Measurements from ENCODE around the gene TBRG1.
"Not testable (repeated sequence)": the region's sequence is repeated elsewhere in the genome, so short reads cannot be mapped to it uniquely, and the experiment has no call there.

Gene TBRG1, protein sequence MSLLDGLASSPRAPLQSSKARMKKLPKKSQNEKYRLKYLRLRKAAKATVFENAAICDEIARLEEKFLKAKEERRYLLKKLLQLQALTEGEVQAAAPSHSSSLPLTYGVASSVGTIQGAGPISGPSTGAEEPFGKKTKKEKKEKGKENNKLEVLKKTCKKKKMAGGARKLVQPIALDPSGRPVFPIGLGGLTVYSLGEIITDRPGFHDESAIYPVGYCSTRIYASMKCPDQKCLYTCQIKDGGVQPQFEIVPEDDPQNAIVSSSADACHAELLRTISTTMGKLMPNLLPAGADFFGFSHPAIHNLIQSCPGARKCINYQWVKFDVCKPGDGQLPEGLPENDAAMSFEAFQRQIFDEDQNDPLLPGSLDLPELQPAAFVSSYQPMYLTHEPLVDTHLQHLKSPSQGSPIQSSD

DNA sequence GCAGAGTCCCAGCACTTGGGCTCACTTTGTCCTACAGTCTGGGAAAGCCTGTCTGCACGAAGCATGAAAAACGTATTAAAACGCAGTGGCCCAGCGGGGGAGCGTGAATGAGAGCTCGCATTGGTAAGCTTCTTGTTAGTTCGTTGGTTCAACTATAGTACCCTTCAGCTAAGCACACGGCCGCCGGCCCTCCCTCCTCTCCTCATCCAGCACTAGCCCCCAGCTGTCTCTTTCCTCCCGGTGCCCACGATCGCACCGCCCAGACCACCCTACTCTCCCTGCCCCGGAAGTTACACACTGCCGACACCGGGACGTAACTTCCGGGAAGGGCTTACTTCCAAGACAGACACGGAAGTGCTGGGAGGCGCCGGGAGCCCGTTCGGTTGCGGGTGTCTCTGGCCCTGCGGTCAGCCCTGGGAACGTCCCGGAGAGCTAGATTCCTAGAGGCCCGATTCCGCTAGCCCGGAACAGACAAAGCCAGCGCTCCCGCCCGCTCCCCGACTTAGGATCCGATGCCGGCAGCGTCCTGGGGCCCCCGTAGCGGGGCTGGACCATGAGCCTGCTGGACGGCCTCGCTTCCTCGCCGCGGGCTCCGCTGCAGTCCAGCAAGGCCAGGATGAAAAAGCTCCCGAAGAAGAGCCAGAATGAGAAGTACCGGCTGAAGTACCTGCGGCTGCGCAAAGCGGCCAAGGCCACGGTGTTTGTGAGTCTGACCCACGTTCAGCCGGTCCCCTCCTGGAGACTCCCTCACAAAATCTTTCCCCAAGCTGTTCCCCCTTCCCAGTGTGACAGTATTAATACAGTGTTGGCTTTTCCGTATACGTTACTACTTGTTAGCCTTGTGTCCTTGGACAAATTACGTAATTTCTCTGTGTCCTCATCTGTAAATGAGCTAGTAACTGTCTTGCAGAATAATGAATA is at the start of gene TBRG1:
TSS of gene TBRG1 (plus strand) at position 334 of the 921 bp plus-strand sequence. CDS start at position 554, 220 bp downstream.
- peak; percentile 86 for DNase-seq

DNA sequence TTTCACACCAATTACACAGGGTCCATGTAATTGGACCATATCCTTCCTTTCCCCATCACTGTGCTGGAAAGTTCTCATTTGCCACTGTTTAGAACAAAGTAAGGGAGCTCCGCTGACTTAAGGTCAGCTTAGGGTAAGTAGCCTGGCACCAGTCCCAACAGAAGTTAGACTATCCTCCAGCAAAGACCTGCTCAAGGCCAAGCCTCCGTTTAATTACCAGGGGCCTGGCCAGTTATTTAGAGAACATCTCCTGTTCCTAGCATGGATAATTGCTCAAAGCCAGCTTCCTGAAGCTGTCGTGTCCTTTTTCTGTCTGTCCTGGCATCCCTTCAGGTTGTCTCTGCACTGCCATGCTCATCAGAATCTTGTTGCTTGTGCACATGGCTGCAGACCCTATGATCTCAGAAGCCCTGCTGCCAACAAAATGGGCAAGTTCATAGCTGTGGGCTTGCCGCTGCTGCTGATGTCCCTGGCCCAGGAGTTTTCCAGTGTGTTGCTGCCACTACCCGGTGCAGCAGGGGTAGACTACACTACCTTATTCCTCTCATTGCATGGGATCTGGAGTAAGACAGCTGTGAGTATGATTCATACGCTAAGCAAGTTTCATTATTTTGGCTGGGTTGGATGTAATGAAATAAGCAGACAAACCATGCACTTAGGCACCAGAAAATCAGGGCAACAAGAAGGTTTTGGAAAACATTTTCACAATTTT is 44.8 kb upstream of the TBRG1 start:
- DNase-seq, result no peak

- DNase-seq, result no peak
Observed at GRCh38 chr11:124578761-124579160, 43.9 kb upstream of the TBRG1 start.

DNA sequence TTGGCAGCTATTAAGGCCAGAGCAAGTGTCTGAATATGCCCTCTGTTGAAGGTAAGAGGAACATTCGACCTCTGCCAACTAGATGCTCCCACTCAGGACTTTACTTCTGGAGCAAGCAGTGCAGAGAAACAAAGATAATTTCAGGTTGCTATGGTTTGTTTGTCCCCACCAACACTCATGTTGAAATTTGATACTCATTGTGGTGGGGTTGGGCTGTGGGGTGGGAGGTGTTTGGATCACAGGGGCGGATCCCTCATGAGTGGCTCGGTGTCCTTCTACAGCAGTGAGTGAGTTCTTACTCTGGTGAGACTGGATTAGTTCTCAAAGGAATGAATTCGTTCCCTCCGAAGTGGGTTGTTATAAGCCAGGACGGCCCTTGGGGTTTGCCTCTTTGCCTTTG is 40.8 kb upstream of the TBRG1 start:
- no peak for DNase-seq

GRCh38 chr11:124582565-124582964 is 40.1 kb upstream of the TBRG1 start:
- DNase-seq, result no peak

- no peak for DNase-seq
Observed at GRCh38 chr11:124583781-124584180, 38.9 kb upstream of the TBRG1 start.

DNA sequence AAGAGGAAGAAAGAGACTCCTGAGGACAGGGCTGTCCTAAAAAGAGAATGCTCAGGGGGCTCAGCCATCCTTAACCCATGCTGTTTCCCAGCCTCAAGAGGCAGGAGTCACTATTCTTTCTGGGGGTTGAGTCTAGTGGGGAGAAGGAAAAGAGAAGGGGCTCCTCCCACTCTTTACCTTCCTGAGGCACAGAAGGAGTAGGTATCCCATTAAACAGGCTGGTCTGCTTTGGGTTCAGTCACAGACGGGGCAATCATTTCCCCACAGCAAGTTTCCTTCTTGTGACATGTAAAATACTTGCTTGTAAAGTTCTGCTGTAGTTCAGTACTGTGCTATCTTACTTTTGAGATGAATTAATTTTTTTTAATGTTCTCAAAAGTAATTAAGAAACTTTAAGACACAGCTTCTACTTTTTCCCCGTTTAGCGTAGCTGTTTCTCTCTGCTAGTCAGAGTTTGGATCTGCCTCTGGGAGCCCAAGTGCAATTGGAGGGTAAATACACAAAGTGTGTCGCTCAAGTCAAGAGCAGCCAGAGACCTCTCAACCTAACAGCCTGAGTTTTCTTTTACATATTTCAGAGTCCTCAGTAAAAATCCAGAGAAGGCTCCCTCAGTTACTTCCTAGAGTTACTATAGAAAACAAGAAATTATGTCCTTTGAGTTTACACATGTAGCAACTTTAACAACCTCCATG is 37.8 kb upstream of the TBRG1 start:
- no peak for DNase-seq

- no peak for DNase-seq
Observed at GRCh38 chr11:124586238-124586860, 36.3 kb upstream of the TBRG1 start.

DNA sequence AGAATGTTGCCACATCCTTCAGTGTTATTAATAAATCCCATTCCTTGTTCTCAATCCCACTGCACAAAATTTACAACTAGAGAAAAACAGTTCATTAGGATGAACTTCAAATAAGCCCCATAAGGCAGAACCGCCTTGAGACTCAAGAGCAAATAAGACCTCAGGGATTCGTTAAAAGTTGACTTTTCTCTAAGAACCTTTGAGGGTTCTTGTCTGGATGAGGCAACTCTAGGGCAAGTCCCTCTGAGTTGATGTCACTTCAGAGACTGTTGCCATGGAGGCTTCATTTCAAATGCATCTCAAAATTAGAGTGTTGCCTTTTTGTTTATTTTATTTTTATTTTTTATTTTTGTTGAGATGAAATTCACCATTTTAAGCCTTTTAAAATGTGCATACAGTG is 31.2 kb upstream of the TBRG1 start:
- no peak for DNase-seq

DNA sequence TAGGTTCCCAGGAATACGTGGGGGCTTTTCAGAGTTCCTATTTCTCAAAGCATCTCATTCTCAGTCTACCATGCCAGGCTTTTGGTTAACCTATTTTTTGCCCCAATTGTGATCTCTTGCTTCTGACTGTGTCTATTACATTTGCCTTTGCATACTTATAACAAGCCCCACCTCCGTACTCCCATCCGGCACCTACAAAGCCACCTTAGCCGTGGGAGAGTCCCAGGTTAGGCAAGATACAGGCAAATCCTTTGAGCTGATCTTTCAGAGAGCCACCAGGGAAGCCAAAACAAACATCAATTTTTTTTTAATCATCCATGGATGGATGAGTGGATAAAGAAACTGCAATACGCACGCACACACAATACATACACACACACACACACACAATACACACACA is 30.0 kb upstream of the TBRG1 start:
- DNase-seq, result no peak

DNA sequence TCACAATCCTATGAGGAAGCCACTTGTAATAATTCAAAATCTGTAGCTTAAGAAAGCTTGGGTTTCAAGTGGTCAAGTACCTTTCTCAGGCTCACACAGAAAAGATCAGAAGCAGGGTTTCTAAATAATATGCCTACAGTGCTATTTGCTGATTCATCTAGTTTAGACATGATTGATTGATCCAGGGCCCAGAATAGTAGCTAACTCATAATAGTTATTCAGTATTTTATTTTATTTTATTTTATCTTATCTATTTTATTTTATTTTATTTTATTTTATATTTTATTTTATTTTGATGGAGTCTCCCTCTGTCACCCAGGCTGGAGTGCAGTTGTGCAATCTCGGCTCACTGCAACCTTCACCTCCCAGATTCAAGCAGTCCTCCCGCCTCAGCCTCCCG is 27.4 kb upstream of the TBRG1 start:
- DNase-seq, result no peak

DNA sequence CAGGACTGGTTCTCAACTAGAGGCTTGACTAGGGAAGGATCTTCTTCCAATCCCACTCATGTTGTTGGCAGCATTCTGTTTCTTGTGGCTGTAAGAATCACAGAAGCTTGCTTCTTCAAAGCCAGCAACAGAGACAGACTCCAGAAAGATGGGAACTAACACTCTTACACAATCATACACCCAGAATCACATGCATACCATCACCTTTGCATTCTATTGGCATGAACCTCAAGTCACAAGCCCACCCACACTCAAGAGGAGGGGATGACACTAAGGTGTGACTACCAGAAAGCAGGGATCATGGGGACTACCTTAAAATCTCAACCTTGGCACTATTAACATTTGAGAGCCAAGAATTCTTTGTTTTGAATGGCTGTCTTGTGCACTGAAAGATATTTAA is 25.0 kb upstream of the TBRG1 start:
- DNase-seq, result no peak

DNA sequence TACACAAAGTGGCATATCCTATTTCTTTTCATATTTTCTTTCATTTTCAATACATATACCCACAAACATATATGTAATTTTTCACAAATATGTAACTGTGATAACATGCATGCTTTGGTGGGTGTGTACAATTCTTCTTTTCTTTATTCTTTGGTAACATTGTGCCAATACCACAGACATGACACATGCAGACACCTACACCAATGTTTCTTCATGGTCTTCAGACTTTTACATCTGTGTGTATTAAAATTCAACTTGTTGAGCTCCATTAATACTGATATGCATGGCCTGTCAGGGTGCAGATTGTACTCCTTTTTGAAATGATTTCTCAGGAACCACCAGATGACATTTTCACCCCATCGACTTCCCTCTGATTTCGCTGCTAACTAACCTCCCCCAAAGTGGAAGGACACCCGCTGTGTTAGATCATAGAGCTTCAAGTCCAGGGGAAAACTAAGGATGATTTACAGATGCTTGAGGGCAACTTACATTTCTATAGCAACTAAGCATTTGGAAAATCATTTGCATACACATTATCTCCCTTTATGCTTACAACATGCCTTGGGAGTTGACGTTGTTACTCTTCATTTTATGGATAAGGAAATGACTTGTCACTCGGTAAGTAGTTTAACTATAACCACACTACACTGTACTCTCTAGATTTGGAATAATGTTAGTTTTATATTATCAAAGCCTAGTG is 21.9 kb upstream of the TBRG1 start:
- no peak for DNase-seq

DNA sequence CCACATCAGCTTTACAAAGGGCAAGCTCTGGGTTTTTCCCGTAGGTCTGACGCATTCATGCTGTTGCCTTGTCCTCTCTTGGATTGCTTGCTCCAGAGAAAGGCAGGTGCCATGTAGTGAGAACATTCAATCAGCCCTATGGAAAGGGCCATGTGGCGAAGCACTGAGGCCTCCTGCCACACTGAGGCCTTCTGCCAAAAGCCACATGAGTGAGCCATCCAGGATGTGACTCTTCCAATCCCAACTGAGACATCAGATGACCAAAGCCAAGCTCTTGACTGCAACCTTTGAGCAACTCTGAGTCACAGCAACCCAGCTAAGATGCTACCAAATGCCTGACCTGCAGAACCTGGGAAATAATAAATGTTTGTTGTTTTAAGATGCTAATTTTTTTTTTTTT is 20.5 kb upstream of the TBRG1 start:
- DNase-seq, result no peak

GRCh38 chr11:124602723-124603122 is 19.9 kb upstream of the TBRG1 start:
- not testable (repeated sequence) for DNase-seq

DNA sequence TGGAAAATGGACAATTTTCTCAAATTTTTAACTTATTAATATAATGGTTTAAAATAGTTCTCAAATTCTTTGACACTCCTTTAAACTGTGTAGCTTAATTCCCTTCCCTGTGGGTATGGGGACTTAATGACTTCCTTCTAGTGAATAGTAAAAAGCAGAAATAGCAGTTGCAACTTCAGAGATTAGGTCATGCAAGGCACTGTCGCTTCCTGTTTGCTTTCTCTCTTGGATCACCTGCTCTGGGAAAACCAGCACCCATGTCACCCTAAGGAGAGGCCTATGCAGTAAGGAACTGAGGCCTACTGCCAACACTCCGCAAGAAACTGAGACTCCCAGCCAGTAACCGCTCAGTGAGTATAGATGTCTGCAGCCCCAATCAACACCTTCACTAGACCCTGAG is 16.9 kb upstream of the TBRG1 start:
- peak; percentile 25 for DNase-seq

GRCh38 chr11:124608147-124608546 is 14.5 kb upstream of the TBRG1 start:
- DNase-seq, result no peak

GRCh38 chr11:124610295-124610694 is 12.4 kb upstream of the TBRG1 start:
- no peak for DNase-seq

- DNase-seq, result no peak
Observed at GRCh38 chr11:124611064-124611463, 11.6 kb upstream of the TBRG1 start, which contains the start of gene PANX3. Gene PANX3, plus strand, starts transcription at chr11:124611428. Its CDS starts 129 bp downstream, at chr11:124611557.

- DNase-seq, result no peak
Observed at GRCh38 chr11:124612045-124612444, 10.6 kb upstream of the TBRG1 start.

GRCh38 chr11:124612567-124613246 is 10.0 kb upstream of the TBRG1 start:
- no peak for DNase-seq

All from CD4-positive, alpha-beta T cell treated with Interleukin-15 for 1 hour (primary cell).